GM18858 (cell line): Measurements from ENCODE around the gene DYNC1I2.
"Not testable (repeated sequence)": the region's sequence is repeated elsewhere in the genome, so short reads cannot be mapped to it uniquely, and the experiment has no call there.

ENCODE experiments used
- ATAC-seq: cut with Tn5 transposase; IDR thresholded peaks from one replicate; pipeline ENCODE4 v1.9.1; 2021; ENCODE audit not compliant: unreplicated experiment

Gene DYNC1I2

DNA sequence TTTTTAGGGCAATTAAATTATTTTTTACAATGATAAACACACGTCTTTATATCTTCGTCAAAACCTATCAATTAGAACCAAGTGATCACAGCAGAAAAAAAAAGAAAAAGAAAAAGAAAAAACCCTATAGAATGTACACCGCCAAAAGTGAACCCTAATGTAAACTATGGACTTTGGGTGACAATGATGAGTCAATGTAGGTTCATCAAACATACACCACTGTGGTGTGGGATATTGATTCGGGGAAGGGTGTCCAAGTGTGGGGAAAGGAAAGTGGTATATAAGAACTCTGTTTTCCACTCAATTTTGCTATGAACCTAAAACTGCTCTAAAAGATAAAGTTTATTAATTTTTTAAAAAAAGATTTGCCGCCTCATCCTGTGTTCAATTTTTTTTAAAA is 85.1 kb downstream of the DYNC1I2 start:
- no peak for ATAC-seq

DNA sequence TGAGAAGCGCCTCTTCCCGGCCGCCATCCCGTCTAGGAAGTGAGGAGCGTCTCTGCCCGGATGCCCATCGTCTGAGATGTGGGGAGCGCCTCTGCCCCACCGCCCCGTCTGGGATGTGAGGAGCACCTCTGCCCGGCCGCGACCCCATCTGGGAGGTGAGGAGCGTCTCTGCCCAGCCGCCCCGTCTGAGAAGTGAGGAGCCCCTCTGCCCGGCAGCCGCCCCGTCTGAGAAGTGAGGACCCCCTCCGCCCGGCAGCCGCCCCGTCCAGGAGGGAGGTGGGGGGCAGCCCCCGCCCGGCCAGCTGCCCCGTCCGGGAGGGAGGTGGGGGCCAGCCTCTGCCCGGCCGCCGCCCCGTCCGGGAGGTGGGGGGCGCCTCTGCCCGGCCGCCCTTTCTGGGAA is 87.3 kb downstream of the DYNC1I2 start:
- not testable (repeated sequence) for ATAC-seq

DNA sequence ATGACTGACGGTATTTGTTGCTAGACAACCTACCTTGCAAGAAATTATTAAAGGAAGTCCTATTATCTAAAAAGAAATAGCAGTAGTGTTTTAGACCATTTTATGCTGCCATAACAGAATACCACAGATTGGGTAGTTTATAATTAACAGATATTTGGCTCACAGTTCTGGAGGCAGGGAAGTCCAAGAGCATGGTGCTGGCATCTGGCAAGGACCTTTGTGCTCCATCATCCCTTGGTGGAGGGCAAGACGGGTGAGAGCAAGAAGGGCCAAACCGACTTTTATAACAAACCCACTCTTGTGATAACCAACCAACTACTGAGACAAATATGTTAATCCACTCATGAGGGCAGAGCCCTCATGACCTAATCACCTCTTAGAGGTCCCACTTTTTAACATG is 91.2 kb downstream of the DYNC1I2 start:
- ATAC-seq = no peak

DNA sequence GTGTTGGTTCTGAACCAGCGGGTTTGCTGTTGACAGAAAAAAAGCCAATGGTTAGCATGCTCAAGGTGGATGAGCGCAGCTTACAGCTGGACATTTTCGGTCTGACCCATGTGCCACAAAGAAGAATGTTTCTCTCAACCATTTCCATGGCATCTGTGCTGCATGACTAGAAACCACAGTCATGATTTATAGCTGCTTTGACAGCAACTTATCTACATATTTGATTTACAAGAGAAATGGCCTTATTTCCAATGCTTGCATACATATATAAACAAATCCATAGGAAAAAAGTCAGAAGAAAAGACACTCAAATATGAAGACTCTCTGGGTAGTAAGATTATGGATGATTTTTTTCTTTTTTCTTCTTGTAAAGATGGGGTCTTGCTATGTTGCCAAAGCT is 98.2 kb downstream of the DYNC1I2 start:
- ATAC-seq = no peak

DNA sequence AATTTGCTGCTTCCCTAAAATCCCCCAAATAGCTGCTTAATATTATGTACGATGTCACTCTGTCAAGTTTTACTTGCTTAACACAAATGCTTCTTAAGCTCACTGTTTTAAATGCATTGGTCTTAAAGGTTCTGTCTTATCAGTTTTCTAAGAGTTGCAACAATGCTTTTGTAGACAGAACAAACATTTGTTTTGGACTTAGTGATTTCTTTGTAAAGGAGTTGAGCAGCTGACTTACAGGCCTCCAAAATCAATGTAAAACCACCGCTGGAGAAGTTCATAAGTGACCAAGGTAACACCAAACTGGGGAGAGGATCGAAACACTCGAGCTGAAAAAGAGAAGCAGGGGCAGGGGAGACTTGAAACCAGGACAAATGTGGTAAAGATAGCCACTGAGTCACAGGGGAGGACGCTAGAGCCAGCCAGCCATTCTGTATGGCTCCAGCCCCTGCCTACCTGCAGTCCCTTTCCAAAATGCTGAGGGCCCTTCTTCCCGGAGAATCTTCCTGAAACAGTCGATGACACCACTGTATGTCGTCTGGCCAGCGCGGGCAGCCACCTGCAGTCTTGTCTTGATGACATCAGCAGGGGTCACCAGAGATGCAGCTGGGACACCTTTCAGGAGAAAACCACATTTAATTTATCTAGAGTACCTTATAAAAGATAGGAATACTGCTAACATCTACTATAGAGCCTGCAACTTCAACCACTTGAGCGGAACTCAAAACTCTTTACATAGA is 100.2 kb downstream of the DYNC1I2 start:
- ATAC-seq = no peak

DNA sequence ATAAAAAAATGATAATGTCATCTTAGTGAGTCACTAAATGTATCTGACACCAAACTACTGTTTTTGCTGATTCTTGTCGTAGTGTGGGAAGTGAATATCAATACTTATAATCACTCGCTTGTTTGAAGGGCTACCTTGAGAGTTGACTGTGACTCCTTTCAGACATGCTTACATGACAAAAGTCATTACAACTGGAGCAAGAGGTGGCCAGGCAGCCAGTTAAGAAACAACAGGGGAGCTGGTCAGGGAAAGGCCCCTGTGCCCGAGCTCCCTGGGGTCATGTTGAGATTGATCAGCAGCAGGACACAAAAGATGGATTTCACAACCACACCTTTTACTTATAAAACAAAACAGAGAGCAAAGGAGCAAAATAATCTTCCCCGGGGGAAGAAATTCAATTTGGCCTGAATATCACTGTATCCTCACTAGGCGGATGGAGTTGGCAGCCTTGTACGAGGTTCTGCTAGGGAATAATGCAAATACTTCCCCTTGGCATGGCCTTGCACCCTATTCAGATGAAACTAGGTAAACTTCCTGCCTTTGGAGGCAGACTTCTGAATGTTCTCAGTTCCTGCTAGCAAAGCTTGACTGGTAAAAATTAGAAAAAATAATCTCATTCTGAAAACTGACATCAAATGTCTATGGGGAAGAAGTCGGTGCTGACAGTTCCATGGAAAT is 101.2 kb downstream of the DYNC1I2 start:
- ATAC-seq = no peak

DNA sequence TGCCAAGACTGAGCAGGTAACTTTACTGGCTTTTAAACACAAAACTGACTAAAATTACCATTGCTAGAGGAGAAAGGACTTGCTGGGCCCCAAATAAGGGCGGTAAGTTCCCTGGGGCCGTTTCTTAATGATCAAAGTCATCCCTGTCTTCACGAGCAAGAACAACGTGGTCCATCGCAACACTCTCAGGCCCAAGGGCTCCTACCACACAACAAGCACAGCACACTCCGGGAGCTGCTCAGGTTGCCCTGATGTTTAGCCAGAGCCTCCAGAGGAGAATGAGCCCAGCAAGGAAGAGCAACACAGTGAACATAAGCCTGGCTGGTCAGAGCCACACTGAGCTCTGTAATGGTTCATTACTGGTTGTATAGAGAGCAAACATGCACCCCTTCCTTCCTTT is 102.7 kb downstream of the DYNC1I2 start:
- no peak for ATAC-seq

DNA sequence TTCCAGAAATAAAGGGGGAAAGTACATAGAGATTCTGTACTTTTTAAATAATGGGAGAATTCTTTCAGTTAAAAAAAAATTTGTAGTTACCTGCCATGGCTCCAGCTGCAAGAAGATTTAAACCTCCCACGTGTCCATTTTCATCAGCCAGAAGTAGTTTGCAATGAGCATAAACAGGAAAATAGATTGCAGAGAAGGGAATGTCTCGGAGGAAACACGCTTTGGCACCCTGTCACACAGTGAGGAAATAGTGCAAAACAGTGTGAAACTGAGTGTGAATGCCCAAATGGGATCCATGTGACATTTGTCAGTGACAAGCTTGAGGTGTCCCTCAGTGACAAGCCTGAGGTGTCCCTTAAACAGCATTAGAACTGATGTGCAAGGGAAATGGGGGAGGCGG is 104.1 kb downstream of the DYNC1I2 start:
- no peak for ATAC-seq

DNA sequence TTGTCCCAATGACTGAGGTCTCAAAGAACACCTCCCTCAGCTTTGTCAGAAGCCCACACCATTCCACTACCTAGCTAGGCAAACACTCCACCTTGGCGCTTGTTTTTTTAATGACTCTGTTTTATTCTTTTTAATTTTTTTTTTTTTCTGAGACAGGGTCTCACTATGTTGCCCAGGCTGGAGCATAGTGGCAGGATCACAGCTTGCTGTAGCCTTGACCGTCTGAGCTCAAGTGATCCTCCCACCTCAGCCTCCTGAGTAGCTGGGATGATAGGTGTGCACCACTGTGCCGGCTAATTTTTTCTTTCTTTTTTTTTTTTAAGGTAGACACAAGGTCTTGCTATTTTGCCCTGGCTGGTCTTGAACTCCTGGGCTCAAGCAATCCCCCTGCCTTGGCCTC is 104.9 kb downstream of the DYNC1I2 start:
- ATAC-seq = no peak

DNA sequence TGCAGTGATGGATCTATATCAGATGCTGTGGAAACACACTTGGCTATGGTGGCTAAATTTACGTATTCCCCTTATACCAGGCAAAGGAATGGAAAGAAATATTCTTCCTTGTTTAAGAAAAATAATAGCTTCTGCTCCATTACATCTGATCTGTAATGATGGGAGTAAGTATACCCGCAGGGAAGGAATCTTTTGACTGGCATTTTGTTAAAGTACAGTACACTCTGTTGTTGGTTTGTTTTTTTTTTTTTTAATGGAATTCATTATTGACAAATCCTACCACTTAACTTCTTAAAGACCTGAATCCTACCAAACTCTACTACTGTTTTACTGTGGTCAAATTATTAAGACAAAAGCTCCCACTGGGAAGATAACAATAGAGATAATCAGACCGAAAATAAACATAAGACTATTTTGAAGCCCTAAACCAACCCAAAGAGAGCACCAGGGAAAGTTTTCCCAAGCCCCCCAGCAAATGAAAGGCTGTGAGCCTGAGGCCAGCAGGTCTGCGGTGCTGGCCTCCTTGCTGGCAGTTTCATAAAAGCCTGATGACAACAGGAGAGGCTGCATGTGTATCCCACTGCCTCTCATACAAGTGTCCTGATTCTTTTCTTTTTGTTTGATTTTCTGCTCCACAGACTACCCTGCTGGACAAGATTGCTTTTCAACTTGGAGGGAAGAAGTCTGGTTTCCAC is 105.8 kb downstream of the DYNC1I2 start:
- ATAC-seq = no peak

DNA sequence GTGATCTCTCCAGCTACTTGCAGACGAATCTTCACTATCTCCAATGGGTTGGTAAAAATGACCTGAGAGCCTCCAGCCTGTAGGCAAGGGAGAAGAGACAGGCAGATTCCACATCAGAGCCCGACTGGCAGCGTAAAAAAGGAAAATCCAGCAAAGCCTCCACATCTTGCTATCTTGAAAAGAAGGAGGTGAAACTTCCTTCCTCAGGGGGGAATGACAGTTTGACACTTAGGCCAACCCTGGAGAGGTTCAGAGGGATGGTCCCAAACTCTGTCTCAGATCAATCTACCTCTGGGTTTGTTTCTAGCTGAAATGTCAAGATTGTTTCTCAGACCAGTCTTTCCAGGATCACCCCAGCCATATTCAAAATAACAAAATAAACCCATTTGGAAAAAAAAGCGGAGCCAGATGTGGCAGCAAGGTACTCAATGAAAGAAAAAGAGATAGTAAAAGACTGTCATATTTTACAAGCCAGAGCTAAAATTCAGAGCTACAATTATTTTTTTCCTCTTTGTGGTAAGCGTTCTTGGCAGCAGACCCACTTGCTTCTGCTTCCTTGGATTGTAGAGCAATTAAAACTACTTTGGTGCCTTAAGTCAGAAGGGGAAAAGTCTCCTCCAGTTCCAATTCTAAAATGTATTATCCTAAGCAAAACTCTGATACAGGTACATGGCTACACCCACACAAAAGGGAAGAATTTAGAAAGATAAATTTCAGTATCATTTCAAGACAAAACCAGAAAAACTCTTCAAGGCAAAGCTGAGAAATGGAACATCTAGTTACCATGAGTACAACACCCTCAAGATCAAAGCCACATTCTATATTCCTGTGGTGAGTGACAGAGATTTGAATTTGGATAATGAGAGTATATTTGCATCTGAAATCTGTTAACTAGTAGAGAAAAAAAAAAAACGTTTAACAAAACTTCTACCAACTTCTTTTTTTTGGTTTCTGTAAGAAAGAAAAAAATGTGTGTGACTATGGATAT is 106.7 kb downstream of the DYNC1I2 start:
- ATAC-seq = no peak

DNA sequence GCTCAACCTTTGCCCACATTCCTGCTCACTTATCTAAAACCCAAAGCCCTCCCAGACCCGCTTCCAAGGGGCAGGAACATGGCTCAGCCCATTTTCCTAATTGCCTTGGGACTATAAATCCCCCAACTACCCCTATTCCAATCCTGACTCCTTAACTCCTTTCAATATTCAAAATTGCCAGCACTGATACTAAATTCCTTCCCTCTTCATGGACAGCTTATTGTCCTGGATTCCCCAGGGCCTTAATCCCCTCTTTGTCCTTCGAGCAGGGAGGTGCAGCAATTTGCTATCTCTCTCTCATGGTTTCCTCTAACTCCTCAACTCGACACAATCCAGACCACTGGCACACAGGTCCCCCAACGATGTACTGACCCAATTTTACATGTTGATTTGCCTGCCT is 107.6 kb downstream of the DYNC1I2 start:
- no peak for ATAC-seq
